DMS153 treated with DMSO at 0.1 percent for 48 hours (cell line): ENCODE data around the gene MT1M.

Experiments used
- DNase-seq: peaks from one replicate; lab custom pipeline; 2025; ENCODE audit not compliant: unreplicated experiment; lab: John Stamatoyannopoulos, UW

Gene MT1M

GRCh38 chr16:56625943-56626654 lies 6.4 kb upstream of the MT1M start:
- no peak for DNase-seq

DNA sequence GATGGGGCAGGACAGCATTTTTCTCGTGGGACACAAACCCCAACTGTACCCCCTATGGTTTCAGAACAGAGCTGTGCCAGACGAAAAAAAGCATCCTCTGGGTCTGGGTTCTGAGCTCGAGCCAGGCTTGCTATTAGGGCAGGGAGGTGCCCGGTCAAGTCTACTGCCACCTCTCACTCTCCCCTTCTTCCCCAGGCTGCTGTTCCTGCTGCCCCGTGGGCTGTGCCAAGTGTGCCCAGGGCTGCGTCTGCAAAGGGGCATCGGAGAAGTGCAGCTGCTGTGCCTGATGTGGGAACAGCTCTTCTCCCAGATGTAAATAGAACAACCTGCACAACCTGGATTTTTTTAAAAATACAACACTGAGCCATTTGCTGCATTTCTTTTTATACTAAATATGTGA lies 5.8 kb upstream of the MT1M start:
- DNase-seq, result no peak

DNA sequence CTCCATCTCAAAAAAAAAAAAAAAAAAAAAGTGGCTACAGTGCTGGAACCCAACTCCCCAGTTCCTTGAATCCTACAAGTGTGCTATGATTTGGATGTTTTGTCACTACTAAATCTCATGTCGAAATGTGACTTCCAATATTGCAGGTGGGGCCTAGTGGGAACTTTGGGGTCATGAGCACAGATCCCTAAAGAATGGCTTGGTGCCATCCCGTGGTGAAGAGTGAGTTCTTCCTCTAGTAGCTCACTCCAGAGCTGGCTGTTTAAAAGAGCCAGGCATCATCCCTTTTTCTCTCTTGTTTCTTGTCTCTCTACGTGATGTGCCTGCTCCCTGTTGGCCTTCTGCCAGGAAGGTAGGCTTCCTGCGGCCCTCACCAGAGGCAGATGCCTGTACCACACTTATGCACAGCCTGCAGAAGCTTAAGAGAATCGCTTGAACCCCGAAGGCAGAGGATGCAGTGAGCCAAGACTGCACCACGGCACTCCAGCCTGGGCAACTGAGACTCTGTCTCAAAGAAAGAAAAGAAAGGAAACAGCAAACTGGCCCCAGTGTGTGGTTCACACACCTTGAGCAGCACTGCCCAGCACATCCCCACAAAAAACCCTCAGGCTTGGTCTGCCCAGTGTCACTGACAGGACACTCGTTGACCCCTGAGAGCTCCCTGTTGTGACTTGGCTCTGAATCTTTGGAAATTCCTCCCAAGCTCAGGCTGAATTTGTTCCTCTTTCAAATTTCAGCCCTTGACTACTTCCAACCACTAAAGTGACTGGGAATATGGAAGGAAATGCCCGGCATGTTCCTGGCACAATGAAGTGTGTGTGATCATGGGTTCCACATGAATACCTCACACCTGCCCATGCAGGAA lies 3.7 kb upstream of the MT1M start:
- no peak for DNase-seq

DNA sequence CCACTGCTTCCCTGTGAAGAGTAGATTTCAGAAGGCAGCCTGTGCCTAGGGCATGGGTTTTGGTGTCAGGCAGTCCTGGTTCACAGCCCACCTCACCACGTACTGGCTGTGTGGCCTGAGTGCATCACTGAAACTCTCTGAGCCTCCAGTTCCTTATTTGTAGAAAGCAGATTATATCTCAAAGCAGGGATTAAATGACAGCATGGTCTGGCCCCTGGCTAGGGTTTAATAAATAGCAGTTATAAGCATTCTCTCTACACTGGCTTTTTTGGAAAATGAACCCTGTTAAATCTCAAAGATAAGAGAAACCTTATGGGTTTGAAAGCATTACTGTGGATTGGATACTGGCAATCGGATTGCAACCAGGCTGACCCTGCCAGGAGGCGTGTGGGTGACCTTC lies 2.9 kb upstream of the MT1M start:
- no peak for DNase-seq

- no peak for DNase-seq
Measured at GRCh38 chr16:56630134-56630533, 2.3 kb upstream of the MT1M start.

DNA sequence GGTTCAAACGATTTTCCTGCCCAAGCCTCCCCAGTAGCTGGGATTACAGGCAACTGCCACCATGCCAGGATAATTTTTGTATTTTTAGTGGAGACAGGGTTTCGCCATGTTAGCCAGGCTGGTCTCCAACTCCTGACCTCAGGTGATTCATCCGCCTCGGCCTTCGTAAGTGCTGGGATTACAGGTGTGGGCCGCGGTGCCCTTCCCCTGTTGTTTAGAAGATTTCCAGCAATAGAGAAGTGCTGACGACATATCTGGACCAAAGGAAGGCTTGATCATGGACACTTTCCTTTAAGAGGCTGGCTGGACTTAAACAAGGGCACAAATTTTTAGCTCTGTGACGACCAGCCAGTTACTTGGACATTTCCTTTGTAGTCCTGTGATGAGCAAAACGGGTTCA lies 1.3 kb upstream of the MT1M start:
- no peak for DNase-seq

GRCh38 chr16:56631832-56632155 lies 665 bp upstream of the MT1M start:
- DNase-seq, result no peak

- no peak for DNase-seq
Measured at GRCh38 chr16:56632848-56633365, 448 bp downstream of the MT1M start.

GRCh38 chr16:56633535-56633934 lies 1.1 kb downstream of the MT1M start:
- no peak for DNase-seq

GRCh38 chr16:56634715-56635440 lies 2.4 kb downstream of the MT1M start:
- DNase-seq, result no peak

- DNase-seq, result no peak
Measured at GRCh38 chr16:56635441-56635967, 3.0 kb downstream of the MT1M start.

DNA sequence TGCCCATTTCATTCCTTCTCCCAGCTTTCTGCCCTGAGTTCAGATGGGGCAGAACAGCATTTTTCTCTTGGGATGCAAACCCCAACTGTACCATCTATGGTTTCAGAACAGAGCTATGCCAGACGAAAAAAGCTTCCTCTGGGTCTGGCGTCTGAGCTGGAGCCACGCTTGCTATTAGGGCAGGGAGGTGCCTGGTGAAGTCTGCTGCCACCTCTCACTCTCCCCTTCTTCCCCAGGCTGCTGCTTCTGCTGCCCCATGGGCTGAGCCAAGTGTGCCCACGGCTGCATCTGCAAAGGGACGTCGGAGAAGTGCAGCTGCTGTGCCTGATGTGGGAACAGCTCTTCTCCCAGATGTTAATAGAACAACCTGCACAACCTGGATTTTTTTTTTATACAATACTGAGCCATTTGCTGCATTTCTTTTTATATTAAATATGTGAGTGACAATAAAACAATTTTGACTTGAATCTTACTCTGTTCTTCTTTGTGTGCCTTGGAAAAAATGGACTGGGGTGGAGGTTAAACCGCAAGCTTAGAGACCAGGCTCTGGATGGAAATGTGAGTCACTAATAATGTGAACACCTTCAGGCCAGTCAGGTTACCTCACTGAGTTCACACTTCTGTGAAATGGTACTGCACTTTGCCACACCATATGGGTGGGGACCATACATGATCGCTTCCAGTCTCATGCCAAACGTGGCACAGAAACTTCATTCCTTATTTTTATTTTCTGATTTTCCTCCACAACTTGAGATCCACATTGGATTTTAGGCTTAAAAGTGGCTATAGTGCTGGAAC lies 4.4 kb downstream of the MT1M start:
- no peak for DNase-seq

- DNase-seq, result no peak
Measured at GRCh38 chr16:56637814-56638750, 5.6 kb downstream of the MT1M start, which contains the start of gene MT1A. Gene MT1A, plus strand, starts transcription at chr16:56638666. Its CDS starts 73 bp downstream, at chr16:56638739.

- no peak for DNase-seq
Measured at GRCh38 chr16:56639045-56639444, 6.6 kb downstream of the MT1M start.

- DNase-seq, result no peak
Measured at GRCh38 chr16:56640076-56640475, 7.6 kb downstream of the MT1M start.

- DNase-seq, result no peak
Measured at GRCh38 chr16:56641166-56641565, 8.7 kb downstream of the MT1M start.

GRCh38 chr16:56643080-56643778 lies 10.8 kb downstream of the MT1M start:
- DNase-seq, result peak; percentile 57

- DNase-seq, result no peak
Measured at GRCh38 chr16:56643833-56644232, 11.4 kb downstream of the MT1M start.

DNA sequence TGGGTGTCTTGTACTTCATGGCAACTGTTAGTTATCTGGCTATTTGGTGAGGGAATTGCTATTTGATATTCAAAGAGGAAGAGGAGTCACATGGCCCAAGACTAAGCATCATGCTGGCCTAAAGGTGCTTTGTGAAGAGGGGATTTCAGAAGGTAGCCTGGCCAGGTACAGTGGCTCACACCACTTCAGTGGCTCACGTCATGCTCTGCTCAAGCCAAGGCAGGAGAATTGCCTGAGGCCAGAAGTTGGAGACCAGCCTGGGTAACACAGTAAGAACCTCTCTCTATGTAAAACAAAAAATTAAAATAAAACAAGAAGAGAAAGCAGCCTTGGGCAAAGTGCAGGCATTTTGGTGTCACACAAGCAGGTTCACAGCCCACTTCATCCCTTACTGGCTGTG lies 12.9 kb downstream of the MT1M start:
- DNase-seq, result no peak
